OCI-LY7 (cell line): ENCODE measurements around the gene PTDSS2. TPM values are rescaled to one million over a fixed set of nuclear protein-coding genes. Genes with fewer than 3 reads are reported as not detected.

Experiments
- BruUV-seq: library from RNA; stranded (reverse); fragments of 400-500 nt; replicated peaks from 2 replicates; lab custom pipeline; 2021; lab: Mats Ljungman, UMichigan
- CTCF ChIA-PET: fragments of 300-600 bp; sonication (Branson Sonifier 250); formaldehyde crosslinking; loops from one replicate; lab custom pipeline; 2022; ENCODE audit warnings: antibody characterized with exemption; ENCODE audit not compliant: unreplicated experiment; lab: Charles Lee
- POLR2A ChIA-PET: fragments of 300-600 bp; sonication (Branson Sonifier 250); formaldehyde crosslinking; loops from one replicate; lab custom pipeline; 2022; ENCODE audit warnings: antibody characterized with exemption; lab: Charles Lee
- DNase-seq: peaks from one replicate; pipeline ENCODE4 v3.0.0-alpha.2; 2015; ENCODE audit warnings: low spot score
- H2AFZ ChIP-seq: fragments of 200-600 bp; sonication (generic), shearing (Covaris generic); 2 replicates; pipeline ENCODE4 v1.6.1; 2014; ENCODE audit warnings: mild to moderate bottlenecking, antibody characterized with exemption, low read length, moderate library complexity
- H3K27ac ChIP-seq: fragments of 200-600 bp; sonication (generic); 2 replicates; pipeline ENCODE4 v1.5.1; 2014; ENCODE audit warnings: mixed run types, low read depth, mild to moderate bottlenecking, moderate library complexity, low read length, inconsistent platforms; ENCODE audit not compliant: poor library complexity, severe bottlenecking
- H3K36me3 ChIP-seq: fragments of 200-600 bp; sonication (generic); 2 replicates; pipeline ENCODE4 v1.6.1; 2014; ENCODE audit warnings: mild to moderate bottlenecking, antibody characterized with exemption, low read length, moderate library complexity, mixed read lengths; ENCODE audit not compliant: insufficient read depth
- H3K4me1 ChIP-seq: fragments of 200-600 bp; sonication (generic); 2 replicates; pipeline ENCODE4 v1.5.1; 2014; ENCODE audit warnings: mild to moderate bottlenecking, low read length; ENCODE audit not compliant: insufficient read depth, poor library complexity, severe bottlenecking
- H3K4me2 ChIP-seq: fragments of 200-600 bp; sonication (generic); 2 replicates; pipeline ENCODE4 v1.6.1; 2014; ENCODE audit warnings: mild to moderate bottlenecking, low read length
- H3K4me3 ChIP-seq: fragments of 200-600 bp; sonication (generic); 2 replicates; pipeline ENCODE4 v1.5.1; 2014; ENCODE audit warnings: mild to moderate bottlenecking, low read depth, low read length; ENCODE audit not compliant: poor library complexity, severe bottlenecking
- H3K79me2 ChIP-seq: fragments of 200-600 bp; sonication (generic); 2 replicates; pipeline ENCODE4 v1.6.1; 2016; ENCODE audit warnings: low read depth, mild to moderate bottlenecking, low read length, moderate library complexity, mixed read lengths; ENCODE audit not compliant: insufficient read depth
- H3K9me2 ChIP-seq: fragments of 200-600 bp; sonication (generic); 2 replicates; pipeline ENCODE4 v1.6.1; 2016; ENCODE audit warnings: mild to moderate bottlenecking, low read length, mixed read lengths; ENCODE audit not compliant: insufficient read depth
- H3K9me3 ChIP-seq: fragments of 200-600 bp; sonication (generic); 2 replicates; pipeline ENCODE4 v1.6.1; 2014; ENCODE audit warnings: mild to moderate bottlenecking, mixed run types, low read length, mixed read lengths
- H4K20me1 ChIP-seq: fragments of 200-600 bp; sonication (generic); 2 replicates; pipeline ENCODE4 v1.6.1; 2014; ENCODE audit warnings: mild to moderate bottlenecking, antibody characterized with exemption, low read length, moderate library complexity, mixed read lengths; ENCODE audit not compliant: insufficient read depth
- CTCF ChIP-seq: fragments of 200-600 bp; sonication (generic); conservative IDR thresholded peaks from 2 replicates; pipeline ENCODE4 v1.5.1; 2014; ENCODE audit warnings: mild to moderate bottlenecking, antibody characterized with exemption, low read length, moderate library complexity, mixed read lengths
- EZH2phosphoT487 ChIP-seq: fragments of 200-600 bp; sonication (generic); IDR thresholded peaks from 2 replicates; pipeline ENCODE4 v1.6.1; 2018; ENCODE audit warnings: low read depth, borderline replicate concordance, mild to moderate bottlenecking, mixed run types, antibody characterized with exemption, low read length, moderate library complexity, mixed read lengths
- intact Hi-C: fragments of 100-400 bp; cut with micrococcal nuclease; formaldehyde crosslinking; loops from one replicate; pipeline ENCODE4 v1.10.0; 2022; ENCODE audit not compliant: unreplicated experiment
- total RNA-seq, 2 experiments: library from RNA; depleted of rRNA in 1 of 2; stranded (reverse); fragments of >200 nt in 1 of 2; shearing (Covaris generic) in 1 of 2; gene quantifications; 2 replicates each; pipeline ENCODE4 v1.2.3, GENCODE V29; 2014 to 2022

The PTDSS2 gene
- total RNA-seq, 2 experiments from 2014 or later: 27.8 to 32.7 TPM

- H3K4me3 ChIP-seq: no peak overlapping the region
- H3K9me3 ChIP-seq: no peaks in the 10 kb centered on the region
- no peak overlapping the region for H3K4me2 ChIP-seq
- H3K9me2 ChIP-seq: no peaks in the 10 kb centered on the region
- DNase-seq: no peak
- CTCF ChIA-PET: no interaction called here
- peaks cover 18% of the 10 kb centered on the region for H3K4me1 ChIP-seq
- H3K36me3 ChIP-seq: peaks cover 10% of the 10 kb centered on the region; the same call in 1 of the 2 replicates
- no peaks in the 10 kb centered on the region for H4K20me1 ChIP-seq
- no peak for TF ChIP-seq EZH2phosphoT487
- TF ChIP-seq CTCF: no peak
- H3K27ac ChIP-seq: no peak overlapping the region
- no peak overlapping the region for H2AFZ ChIP-seq
- POLR2A ChIA-PET: no interaction called here
- intact Hi-C loops: loop anchor here (5.0 kb wide), 1 partner anchor 248 kb away; the partner anchor contains the start of genes BET1L and RIC8A
- BruUV-seq: no TSS peak
- H3K79me2 ChIP-seq: no peaks in the 10 kb centered on the region
These were observed 4.9 kb downstream of the PTDSS2 start for GRCh38 chr11:454801-455565.

DNA sequence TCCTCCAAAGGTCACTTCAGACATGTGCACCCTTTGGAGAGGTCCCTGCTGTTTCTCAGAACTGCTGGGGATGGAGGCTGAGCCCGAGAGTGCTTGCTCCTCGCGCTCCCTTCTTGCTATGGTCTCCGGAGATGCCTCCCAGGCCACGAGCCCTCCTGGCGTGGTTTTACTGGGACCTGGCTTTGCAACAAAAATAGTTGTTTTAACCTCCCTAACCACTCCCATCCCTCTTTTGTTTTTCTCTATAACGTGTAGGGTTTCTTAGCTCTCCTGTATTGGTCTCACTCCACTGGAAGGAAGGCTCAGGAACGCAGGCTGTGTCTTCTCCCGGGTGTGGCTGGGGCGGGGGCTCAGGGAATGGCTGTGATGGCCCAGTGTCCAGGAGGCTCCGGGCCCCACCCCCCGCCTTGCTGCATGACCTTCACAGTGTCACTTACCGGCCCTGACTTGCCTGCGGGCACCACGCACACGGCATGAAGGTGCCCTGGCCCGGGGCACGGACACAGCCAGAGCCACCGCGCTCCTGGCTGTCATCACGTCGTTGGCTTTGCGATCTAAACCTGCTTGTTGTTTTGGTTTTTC, 5.6 kb downstream of the PTDSS2 start:
- Histone ChIP-seq H3K79me2 (no peaks in the 10 kb centered on the region), H3K4me3 (no peak overlapping the region), H3K36me3 (peaks cover 10% of the 10 kb centered on the region; the same call in 1 of the 2 replicates), H3K27ac (no peak overlapping the region), H3K9me3 (no peaks in the 10 kb centered on the region), H3K9me2 (no peaks in the 10 kb centered on the region), H3K4me1 (peaks cover 18% of the 10 kb centered on the region), H4K20me1 (no peaks in the 10 kb centered on the region), H3K4me2 (no peak overlapping the region), H2AFZ (no peak overlapping the region)
- BruUV-seq: no TSS peak
- intact Hi-C loops: no loop called here
- ChIA-PET CTCF (no interaction called here), POLR2A (no interaction called here)
- no peak for DNase-seq
- no peak for TF ChIP-seq EZH2phosphoT487

- Histone ChIP-seq H3K36me3 (peaks cover 10% of the 10 kb centered on the region; the same call in 1 of the 2 replicates), H4K20me1 (no peaks in the 10 kb centered on the region), H3K4me1 (peaks cover 12% of the 10 kb centered on the region), H3K4me2 (no peak overlapping the region), H3K9me3 (no peaks in the 10 kb centered on the region), H3K79me2 (no peaks in the 10 kb centered on the region), H3K9me2 (no peaks in the 10 kb centered on the region), H3K27ac (no peak overlapping the region), H2AFZ (no peak overlapping the region), H3K4me3 (no peak overlapping the region)
- no TSS peak for BruUV-seq
- ChIA-PET CTCF (no interaction called here), POLR2A (no interaction called here)
- TF ChIP-seq EZH2phosphoT487 (no peak), CTCF (no peak)
- no peak for DNase-seq
- intact Hi-C loops: no loop called here
These were observed 6.5 kb downstream of the PTDSS2 start for GRCh38 chr11:456533-456932.
